Upper lobe of left lung (tissue), 4 donors: ENCODE measurements around the gene FNDC7.

Experiments
- EP300 ChIP-seq, 4 donors: sonication (generic); formaldehyde crosslinking; IDR thresholded peaks; one replicate each; pipeline ENCODE4 v1.5.1; 2017; ENCODE audit warnings: antibody characterized with exemption in 4 of 4, control low read depth in 2 of 4
- POLR2A ChIP-seq, 4 donors: fragments of 450-650 bp; IDR thresholded peaks; one replicate each; pipeline ENCODE4 v1.5.1; 2016 to 2017; ENCODE audit warnings: antibody characterized with exemption in 4 of 4, mild to moderate bottlenecking in 2 of 4
- POLR2AphosphoS5 ChIP-seq, 2 donors: sonication (generic); formaldehyde crosslinking; IDR thresholded peaks; one replicate each; pipeline ENCODE4 v1.5.1; 2017; ENCODE audit warnings: antibody characterized with exemption in 2 of 2
- TF ChIP-seq, protein P1 (sequence below), 6 experiments: fragments of 450-650 bp in 4 of 6; fragments of 200-600 bp in 2 of 6; sonication (generic) in 2 of 6; IDR thresholded peaks; one replicate each; pipeline ENCODE4 v1.5.1; 2016 to 2019; ENCODE audit warnings: antibody characterized with exemption in 6 of 6

DNA sequence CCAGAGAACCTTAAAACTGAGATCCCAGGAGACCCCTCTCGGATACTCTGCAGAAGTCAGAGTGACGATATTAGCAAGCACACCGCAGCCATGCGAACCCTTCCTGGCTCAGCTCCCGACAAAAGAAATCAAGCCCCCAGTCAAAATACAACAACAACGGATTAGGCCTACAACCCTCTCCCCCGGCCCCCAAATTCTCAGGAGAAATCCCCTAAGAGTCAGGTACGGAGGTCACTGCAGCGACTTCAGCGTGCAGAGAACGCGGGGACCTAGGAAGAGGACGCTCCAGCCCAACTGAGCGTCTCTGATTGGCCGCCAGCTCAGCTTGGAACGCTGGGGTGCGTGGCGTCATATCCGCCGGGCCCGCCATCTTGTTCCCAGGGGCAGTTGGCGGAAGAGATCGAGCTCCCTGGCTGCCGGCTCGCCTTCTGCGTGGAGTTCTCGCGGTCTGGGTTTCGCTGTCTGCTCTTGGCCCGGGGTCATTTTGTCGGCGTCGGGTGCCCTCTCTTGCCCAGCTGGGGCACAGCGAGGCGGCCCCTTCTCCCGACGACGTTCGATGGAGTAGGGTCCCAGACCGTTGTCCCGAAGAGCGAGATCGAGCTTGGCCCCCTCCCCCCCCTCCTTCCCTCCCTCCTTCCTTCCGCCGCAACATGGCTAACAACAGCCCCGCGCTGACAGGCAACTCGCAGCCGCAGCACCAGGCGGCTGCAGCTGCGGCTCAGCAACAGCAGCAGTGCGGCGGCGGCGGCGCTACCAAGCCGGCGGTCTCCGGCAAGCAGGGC lies 20.6 kb upstream of the FNDC7 start, which contains the start of gene PRPF38B:
- TF ChIP-seq POLR2A (IDR thresholded peaks at IDR 0.05) (peak; percentile 38 to 97 (median 96)), POLR2AphosphoS5 (IDR thresholded peaks at IDR 0.05) (peak; percentile 98 to 99), EP300 (IDR thresholded peaks at IDR 0.05) (no peak)
- TF ChIP-seq, protein P1, sequence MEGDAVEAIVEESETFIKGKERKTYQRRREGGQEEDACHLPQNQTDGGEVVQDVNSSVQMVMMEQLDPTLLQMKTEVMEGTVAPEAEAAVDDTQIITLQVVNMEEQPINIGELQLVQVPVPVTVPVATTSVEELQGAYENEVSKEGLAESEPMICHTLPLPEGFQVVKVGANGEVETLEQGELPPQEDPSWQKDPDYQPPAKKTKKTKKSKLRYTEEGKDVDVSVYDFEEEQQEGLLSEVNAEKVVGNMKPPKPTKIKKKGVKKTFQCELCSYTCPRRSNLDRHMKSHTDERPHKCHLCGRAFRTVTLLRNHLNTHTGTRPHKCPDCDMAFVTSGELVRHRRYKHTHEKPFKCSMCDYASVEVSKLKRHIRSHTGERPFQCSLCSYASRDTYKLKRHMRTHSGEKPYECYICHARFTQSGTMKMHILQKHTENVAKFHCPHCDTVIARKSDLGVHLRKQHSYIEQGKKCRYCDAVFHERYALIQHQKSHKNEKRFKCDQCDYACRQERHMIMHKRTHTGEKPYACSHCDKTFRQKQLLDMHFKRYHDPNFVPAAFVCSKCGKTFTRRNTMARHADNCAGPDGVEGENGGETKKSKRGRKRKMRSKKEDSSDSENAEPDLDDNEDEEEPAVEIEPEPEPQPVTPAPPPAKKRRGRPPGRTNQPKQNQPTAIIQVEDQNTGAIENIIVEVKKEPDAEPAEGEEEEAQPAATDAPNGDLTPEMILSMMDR (IDR thresholded peaks at IDR 0.05): peak in 1 of 6 experiments; percentile 1
